DND-41 (cell line): Measurements from ENCODE around the gene TARP.

Experiments
- ATAC-seq: fragments of 200-7000 bp; cut with Tn5 transposase; 3 replicates; pipeline ENCODE4 v1.9.1; 2021; ENCODE audit warnings: low read depth; ENCODE audit not compliant: insufficient read depth
- DNase-seq: peaks from one replicate; pipeline ENCODE4 v3.0.0-alpha.2; 2020
- H2AFZ ChIP-seq: 2 replicates; pipeline ENCODE4 v1.6.0; 2012; ENCODE audit warnings: low read depth, low read length
- H3K27ac ChIP-seq: 2 replicates; pipeline ENCODE4 v1.5.1; 2012; ENCODE audit warnings: low read length, inconsistent platforms
- H3K27me3 ChIP-seq: fragments of 200-600 bp; sonication (generic); 2 replicates; pipeline ENCODE4 v1.6.0; 2012; ENCODE audit warnings: low read length, mild to moderate bottlenecking, inconsistent platforms; ENCODE audit not compliant: insufficient read depth, poor library complexity
- H3K36me3 ChIP-seq: 2 replicates; pipeline ENCODE4 v1.5.1; 2012; ENCODE audit warnings: low read length, inconsistent platforms; ENCODE audit not compliant: insufficient read depth
- H3K4me1 ChIP-seq: 2 replicates; pipeline ENCODE4 v1.5.1; 2012; ENCODE audit warnings: mild to moderate bottlenecking, low read length; ENCODE audit not compliant: insufficient read depth
- H3K4me2 ChIP-seq: 2 replicates; pipeline ENCODE4 v1.6.0; 2012; ENCODE audit warnings: mild to moderate bottlenecking, moderate library complexity, low read length, inconsistent platforms; ENCODE audit not compliant: insufficient read depth
- H3K4me3 ChIP-seq, 2 experiments: fragments of 200-600 bp in 1 of 2; shearing (Covaris generic) in 1 of 2; 2 replicates each; pipeline ENCODE4 v1.5.1; 2012 to 2016; ENCODE audit warnings: inconsistent platforms in 2 of 2, low read length in 2 of 2, mild to moderate bottlenecking in 2 of 2, low read depth in 1 of 2, moderate library complexity in 1 of 2
- H3K79me2 ChIP-seq: 2 replicates; pipeline ENCODE4 v1.6.0; 2012; ENCODE audit warnings: low read length, inconsistent platforms; ENCODE audit not compliant: insufficient read depth
- H3K9ac ChIP-seq: 2 replicates; pipeline ENCODE4 v1.6.0; 2012; ENCODE audit warnings: low read depth, mild to moderate bottlenecking, inconsistent platforms, low read length, moderate library complexity
- H3K9me3 ChIP-seq: 2 replicates; pipeline ENCODE4 v1.5.1; 2012; ENCODE audit warnings: low read length, moderate library complexity, mild to moderate bottlenecking, inconsistent platforms; ENCODE audit not compliant: insufficient read depth, severe bottlenecking
- H4K20me1 ChIP-seq: 2 replicates; pipeline ENCODE4 v1.6.0; 2012; ENCODE audit warnings: low read length; ENCODE audit not compliant: insufficient read depth
- CTCF ChIP-seq: IDR thresholded peaks from 2 replicates; pipeline ENCODE4 v1.5.1; 2012; ENCODE audit warnings: borderline replicate concordance, low read length, moderate library complexity, mild to moderate bottlenecking; ENCODE audit not compliant: poor library complexity, severe bottlenecking; ENCODE audit errors: extremely low read depth
- EZH2 ChIP-seq: IDR thresholded peaks from 3 replicates; pipeline ENCODE4 v1.6.1; 2012; ENCODE audit warnings: borderline replicate concordance, low read depth, mild to moderate bottlenecking, moderate library complexity, low read length, inconsistent platforms; ENCODE audit not compliant: severe bottlenecking

Gene TARP

DNA sequence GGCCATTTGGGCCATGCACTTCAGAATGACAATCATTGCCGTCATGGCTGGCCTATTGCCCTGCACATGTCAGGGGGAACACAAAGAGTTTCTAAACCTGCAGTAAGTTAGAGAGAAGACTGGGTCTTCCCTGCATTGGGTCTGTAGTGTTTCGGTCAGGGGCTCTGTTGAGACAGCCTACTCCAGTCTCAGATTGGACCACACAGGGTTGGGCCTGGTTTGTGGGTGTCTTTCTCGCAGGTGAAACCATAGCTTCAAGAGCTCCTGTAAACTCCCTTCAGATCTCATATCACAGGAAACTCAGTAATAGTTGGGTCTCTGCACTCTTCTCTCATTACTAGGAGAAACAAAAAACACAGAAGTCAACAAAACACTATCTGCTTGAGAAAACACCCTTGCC is 7.3 kb upstream of the TARP start:
- no peak for ATAC-seq
- H3K9me3 ChIP-seq, result no peaks in the 10 kb centered on the region

DNA sequence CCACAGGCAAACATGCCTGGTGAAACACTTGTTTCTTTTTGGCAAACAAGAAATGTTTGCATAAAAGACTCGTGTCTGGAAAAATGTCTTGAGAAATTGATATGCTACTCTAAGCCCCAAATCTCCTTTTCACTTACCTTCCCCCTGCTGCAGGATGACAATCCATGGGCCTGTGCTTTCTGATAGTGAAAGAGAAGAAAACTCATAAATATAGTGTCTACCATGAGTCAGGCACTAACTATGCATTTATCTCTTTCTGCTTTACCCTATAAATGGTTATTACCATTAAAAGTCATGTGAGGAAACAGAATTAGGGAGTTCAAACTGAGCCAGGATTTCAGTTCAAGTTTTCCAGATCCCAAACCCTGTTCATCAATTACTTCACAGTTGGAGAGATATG is 6.6 kb upstream of the TARP start:
- TF ChIP-seq CTCF (no peak), EZH2 (no peak)
- H3K4me3 ChIP-seq, result no peak overlapping the region
- H3K9ac ChIP-seq, result no peak overlapping the region
- no peaks in the 10 kb centered on the region for H3K4me1 ChIP-seq
- H3K9me3 ChIP-seq, result no peaks in the 10 kb centered on the region
- ATAC-seq (no peak), DNase-seq (no peak)
- H4K20me1 ChIP-seq, result no peaks in the 10 kb centered on the region
- H3K4me2 ChIP-seq, result no peak overlapping the region
- H2AFZ ChIP-seq, result no peak overlapping the region
- H3K27me3 ChIP-seq, result no peaks in the 10 kb centered on the region
- H3K36me3 ChIP-seq, result no peaks in the 10 kb centered on the region
- no peaks in the 10 kb centered on the region for H3K79me2 ChIP-seq
- no peak overlapping the region for H3K27ac ChIP-seq

More for the DNA sequence above, 7.3 kb upstream of the TARP start:
- H3K79me2 ChIP-seq, result no peaks in the 10 kb centered on the region
- no peak overlapping the region for H3K4me3 ChIP-seq
- H3K27me3 ChIP-seq, result no peaks in the 10 kb centered on the region
- no peak overlapping the region for H3K27ac ChIP-seq
- no peaks in the 10 kb centered on the region for H3K4me1 ChIP-seq
- no peaks in the 10 kb centered on the region for H3K36me3 ChIP-seq
- H4K20me1 ChIP-seq, result no peaks in the 10 kb centered on the region
- no peak for DNase-seq
- TF ChIP-seq CTCF (no peak), EZH2 (no peak)
- H3K9ac ChIP-seq, result no peak overlapping the region
- no peak overlapping the region for H3K4me2 ChIP-seq
- no peak overlapping the region for H2AFZ ChIP-seq

DNA sequence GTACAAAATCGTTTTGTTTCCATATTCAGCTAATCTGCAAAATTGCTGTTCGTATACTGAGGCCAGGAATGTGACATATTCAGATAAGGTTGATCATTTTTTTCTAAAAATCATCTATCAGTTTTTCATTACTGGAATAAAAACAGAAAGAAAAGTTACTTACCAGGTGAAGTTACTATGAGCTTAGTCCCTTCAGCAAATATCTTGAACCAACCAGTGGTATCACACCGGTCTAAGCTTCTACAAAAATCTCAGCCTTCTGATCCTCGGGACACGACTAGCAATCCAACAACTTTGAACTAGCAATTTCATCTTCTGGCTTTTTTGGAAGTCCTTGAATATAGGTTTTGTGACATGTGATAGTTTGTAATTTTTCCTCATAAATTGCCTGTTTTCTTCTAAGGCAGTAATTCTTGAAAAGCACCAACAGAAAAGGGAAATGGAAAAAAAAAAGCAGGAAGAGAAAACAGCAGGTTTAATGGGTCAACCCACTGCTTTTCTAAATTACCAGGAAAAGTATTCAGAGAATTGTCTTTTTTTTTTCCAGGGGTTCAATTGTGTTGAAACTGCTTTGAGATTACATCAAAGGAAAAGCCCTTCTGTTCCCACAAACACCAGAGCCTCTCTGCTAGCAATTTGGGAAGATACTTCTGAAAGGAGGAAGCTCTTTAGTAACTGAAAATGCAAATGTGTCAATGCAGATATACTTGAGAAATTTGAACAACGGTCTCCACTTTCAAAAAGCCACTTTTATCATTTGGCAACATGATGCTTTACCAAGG is 2.9 kb upstream of the TARP start:
- TF ChIP-seq CTCF (no peak), EZH2 (no peak)
- H3K9me3 ChIP-seq, result no peaks in the 10 kb centered on the region
- no peaks in the 10 kb centered on the region for H3K27me3 ChIP-seq
- no peaks in the 10 kb centered on the region for H3K4me1 ChIP-seq
- H3K4me2 ChIP-seq, result no peak overlapping the region
- H3K79me2 ChIP-seq, result no peaks in the 10 kb centered on the region
- H3K9ac ChIP-seq, result no peak overlapping the region
- no peaks in the 10 kb centered on the region for H3K36me3 ChIP-seq
- no peak for DNase-seq
- no peaks in the 10 kb centered on the region for H4K20me1 ChIP-seq
- no peak overlapping the region for H3K4me3 ChIP-seq
- H3K27ac ChIP-seq, result no peak overlapping the region
- H2AFZ ChIP-seq, result no peak overlapping the region
- ATAC-seq, result no peak
